Neural cell (in vitro differentiated cells): ENCODE results near the gene NEDD4L. TPM values are rescaled to one million over a fixed set of nuclear protein-coding genes. Genes with fewer than 3 reads are reported as not detected.

Experiments used
- H2AFZ ChIP-seq: fragments of 200-600, 300-800 bp; sonication (generic), shearing (Covaris generic); 2 replicates; pipeline ENCODE4 v1.6.0; 2014; ENCODE audit warnings: low read depth, mild to moderate bottlenecking, antibody characterized with exemption, low read length, moderate library complexity
- H3F3A ChIP-seq: fragments of 200-600 bp; shearing (Covaris generic); 2 replicates; pipeline ENCODE4 v1.6.1; 2016; ENCODE audit warnings: mild to moderate bottlenecking, moderate library complexity, mixed read lengths, antibody characterized with exemption, low read length; ENCODE audit not compliant: insufficient read depth, poor library complexity, severe bottlenecking
- H3K27ac ChIP-seq: fragments of 200-600, 300-800 bp; sonication (generic), shearing (Covaris generic); 2 replicates; pipeline ENCODE4 v1.5.1; 2014; ENCODE audit warnings: mild to moderate bottlenecking, low read length, moderate library complexity
- H3K27me3 ChIP-seq: fragments of 300-800, 200-600 bp; sonication (generic), shearing (Covaris generic); 2 replicates; pipeline ENCODE4 v1.6.0; 2014; ENCODE audit warnings: mild to moderate bottlenecking, low read depth, low read length, moderate library complexity; ENCODE audit not compliant: insufficient read depth
- H3K36me3 ChIP-seq: fragments of 300-800, 200-600 bp; sonication (generic), shearing (Covaris generic); 2 replicates; pipeline ENCODE4 v1.5.1; 2014; ENCODE audit warnings: mild to moderate bottlenecking, antibody characterized with exemption, low read length, moderate library complexity; ENCODE audit not compliant: insufficient read depth
- H3K4me2 ChIP-seq: fragments of 300-800, 200-600 bp; sonication (generic), shearing (Covaris generic); 2 replicates; pipeline ENCODE4 v1.6.0; 2014; ENCODE audit warnings: mild to moderate bottlenecking, low read length
- H3K4me3 ChIP-seq: fragments of 300-800, 200-600 bp; sonication (generic), shearing (Covaris generic); 2 replicates; pipeline ENCODE4 v1.5.1; 2014; ENCODE audit warnings: mild to moderate bottlenecking, low read length, moderate library complexity
- H3K79me2 ChIP-seq: fragments of 200-600 bp; shearing (Covaris generic); replicated peaks from 2 replicates; pipeline ENCODE4 v1.6.0; 2014; ENCODE audit warnings: mild to moderate bottlenecking, low read length, moderate library complexity; ENCODE audit not compliant: insufficient read depth
- H3K9ac ChIP-seq: fragments of 300-800, 200-600 bp; sonication (generic), shearing (Covaris generic); 2 replicates; pipeline ENCODE4 v1.6.1; 2016; ENCODE audit warnings: mild to moderate bottlenecking, low read length, mixed read lengths
- H3K9me2 ChIP-seq: fragments of 200-600 bp; shearing (Covaris generic); 2 replicates; pipeline ENCODE4 v1.6.1; 2016; ENCODE audit warnings: mild to moderate bottlenecking, low read length, mixed read lengths; ENCODE audit not compliant: insufficient read depth
- H3K9me3 ChIP-seq: fragments of 200-600, 300-800 bp; sonication (generic), shearing (Covaris generic); 2 replicates; pipeline ENCODE4 v1.6.1; 2016; ENCODE audit warnings: mild to moderate bottlenecking, mixed run types, low read length, moderate library complexity, mixed read lengths
- H4K20me1 ChIP-seq: fragments of 200-600 bp; shearing (Covaris generic); 2 replicates; pipeline ENCODE4 v1.6.1; 2016; ENCODE audit warnings: mild to moderate bottlenecking, mixed run types; ENCODE audit not compliant: insufficient read depth
- CTCF ChIP-seq: fragments of 450-650 bp; IDR thresholded peaks from 2 replicates; pipeline ENCODE4 v1.5.1; 2014; ENCODE audit warnings: antibody characterized with exemption, mild to moderate bottlenecking, moderate library complexity; ENCODE audit not compliant: poor library complexity, severe bottlenecking
- EP300 ChIP-seq: fragments of 450-650 bp; conservative IDR thresholded peaks from 2 replicates; pipeline ENCODE4 v1.6.1; 2014; ENCODE audit warnings: antibody characterized with exemption, mild to moderate bottlenecking, moderate library complexity; ENCODE audit not compliant: poor library complexity, severe bottlenecking
- EZH2 ChIP-seq: fragments of 200-600, 300-800 bp; shearing (Covaris generic), sonication (generic); IDR thresholded peaks from 2 replicates; pipeline ENCODE4 v1.6.1; 2014; ENCODE audit warnings: antibody characterized with exemption, low read length, borderline replicate concordance, mild to moderate bottlenecking; ENCODE audit not compliant: insufficient read depth, poor library complexity, severe bottlenecking
- MXI1 ChIP-seq: fragments of 450-650 bp; conservative IDR thresholded peaks from 2 replicates; pipeline ENCODE4 v1.6.1; 2014; ENCODE audit warnings: antibody characterized with exemption, mild to moderate bottlenecking; ENCODE audit not compliant: poor library complexity, severe bottlenecking
- POLR2AphosphoS5 ChIP-seq: IDR thresholded peaks from 2 replicates; pipeline ENCODE4 v1.6.1; 2012
- RAD21 ChIP-seq: fragments of 450-650 bp; conservative IDR thresholded peaks from 2 replicates; pipeline ENCODE4 v1.6.1; 2014; ENCODE audit warnings: antibody characterized with exemption, mild to moderate bottlenecking, moderate library complexity
- REST ChIP-seq: IDR thresholded peaks from 2 replicates; pipeline ENCODE4 v1.6.1; 2012; ENCODE audit warnings: borderline replicate concordance
- SMC3 ChIP-seq: fragments of 450-650 bp; conservative IDR thresholded peaks from 2 replicates; pipeline ENCODE4 v1.6.1; 2014; ENCODE audit warnings: antibody characterized with exemption, mild to moderate bottlenecking, moderate library complexity; ENCODE audit not compliant: poor library complexity
- TAF1 ChIP-seq: IDR thresholded peaks from 2 replicates; pipeline ENCODE4 v1.6.1; 2012; ENCODE audit warnings: low read depth
- polyA plus RNA-seq: library from polyadenylated mRNA; depleted of rRNA; stranded (reverse); fragments of >200 nt; gene quantifications from 2 replicates; pipeline ENCODE4 v1.2.3, GENCODE V29; 2014

NEDD4L gene
- polyA plus RNA-seq, 1 donor from 2014 or later: 97.9 TPM

- H4K20me1 ChIP-seq: no peaks in the 10 kb centered on the region
- no peaks in the 10 kb centered on the region for H3K27me3 ChIP-seq
- H3K27ac ChIP-seq: no peak overlapping the region
- no peaks in the 10 kb centered on the region for H3K36me3 ChIP-seq
- H3K4me3 ChIP-seq: no peak overlapping the region
- H3K9me3 ChIP-seq: no peaks in the 10 kb centered on the region
- H3K9ac ChIP-seq: no peak overlapping the region
- H3K79me2 ChIP-seq: peaks cover 14% of the 10 kb centered on the region
- no peak overlapping the region for H3K4me2 ChIP-seq
- H3K9me2 ChIP-seq: no peaks in the 10 kb centered on the region
- no peaks in the 10 kb centered on the region for H3F3A ChIP-seq
- H2AFZ ChIP-seq: no peak overlapping the region
- TF ChIP-seq RAD21 (no peak), EP300 (no peak), SMC3 (no peak), POLR2AphosphoS5 (no peak), TAF1 (no peak)
Measured at GRCh38 chr18:58276789-58277739, 233.0 kb downstream of the NEDD4L start.

GRCh38 chr18:58279504-58280175, 235.6 kb downstream of the NEDD4L start:
- Histone ChIP-seq H3K9me3 (no peaks in the 10 kb centered on the region), H3K79me2 (peaks cover 18% of the 10 kb centered on the region)
- no peak for TF ChIP-seq POLR2AphosphoS5
- TF ChIP-seq EP300: no peak
- TF ChIP-seq SMC3: no peak
- TF ChIP-seq EZH2: no peak
- TF ChIP-seq REST: no peak
- no peak for TF ChIP-seq TAF1
- no peak for TF ChIP-seq MXI1
- TF ChIP-seq RAD21: no peak
- TF ChIP-seq CTCF: no peak

More at GRCh38 chr18:58279504-58280175, 235.6 kb downstream of the NEDD4L start:
- H2AFZ ChIP-seq: no peak overlapping the region
- no peaks in the 10 kb centered on the region for H4K20me1 ChIP-seq
- no peak overlapping the region for H3K4me2 ChIP-seq
- H3F3A ChIP-seq: no peaks in the 10 kb centered on the region
- no peak overlapping the region for H3K9ac ChIP-seq
- no peaks in the 10 kb centered on the region for H3K9me2 ChIP-seq
- no peaks in the 10 kb centered on the region for H3K27me3 ChIP-seq
- no peak overlapping the region for H3K4me3 ChIP-seq
- H3K27ac ChIP-seq: no peak overlapping the region
- no peaks in the 10 kb centered on the region for H3K36me3 ChIP-seq
